Osteoblast (primary cell): ENCODE results near the gene ZDHHC9. TPM values are rescaled to one million over a fixed set of nuclear protein-coding genes. Genes with fewer than 3 reads are reported as not detected.

Experiments
- DNase-seq: peaks from one replicate; pipeline ENCODE4 v3.0.0; 2011; ENCODE audit warnings: low spot score, mixed read lengths; ENCODE audit not compliant: insufficient read length; ENCODE audit errors: missing footprints
- H2AFZ ChIP-seq: 2 replicates; pipeline ENCODE4 v1.6.0; 2011; ENCODE audit warnings: mild to moderate bottlenecking, low read length
- H3K27ac ChIP-seq: 2 replicates; pipeline ENCODE4 v1.5.1; 2011; ENCODE audit warnings: mild to moderate bottlenecking, low read depth, low read length, moderate library complexity
- H3K27me3 ChIP-seq: 2 replicates; pipeline ENCODE4 v1.6.0; 2012; ENCODE audit warnings: mild to moderate bottlenecking, control low read depth, inconsistent platforms, low read length, moderate library complexity; ENCODE audit not compliant: insufficient read depth
- H3K36me3 ChIP-seq: 2 replicates; pipeline ENCODE4 v1.5.1; 2011; ENCODE audit warnings: mild to moderate bottlenecking, low read length, control low read depth, moderate library complexity; ENCODE audit not compliant: insufficient read depth
- H3K4me1 ChIP-seq: 2 replicates; pipeline ENCODE4 v1.5.1; 2011; ENCODE audit warnings: mild to moderate bottlenecking, low read length, control low read depth, moderate library complexity; ENCODE audit not compliant: insufficient read depth
- H3K4me2 ChIP-seq: 2 replicates; pipeline ENCODE4 v1.6.0; 2011; ENCODE audit warnings: mild to moderate bottlenecking, low read length; ENCODE audit not compliant: insufficient read depth
- H3K4me3 ChIP-seq: fragments of 200-600 bp; sonication (generic); 3 replicates; pipeline ENCODE4 v1.5.1; 2012; ENCODE audit warnings: mild to moderate bottlenecking, low read length, inconsistent platforms; ENCODE audit not compliant: insufficient read depth
- H3K79me2 ChIP-seq: 2 replicates; pipeline ENCODE4 v1.6.0; 2012; ENCODE audit warnings: mild to moderate bottlenecking, low read length, control low read depth, inconsistent platforms; ENCODE audit not compliant: insufficient read depth
- H3K9me3 ChIP-seq: 2 replicates; pipeline ENCODE4 v1.5.1; 2011; ENCODE audit warnings: low read depth, low read length, control low read depth
- H4K20me1 ChIP-seq: 2 replicates; pipeline ENCODE4 v1.6.0; 2012; ENCODE audit warnings: mild to moderate bottlenecking, low read length, control low read depth; ENCODE audit not compliant: insufficient read depth
- CTCF ChIP-seq: IDR thresholded peaks from 2 replicates; pipeline ENCODE4 v1.5.1; 2011; ENCODE audit warnings: mild to moderate bottlenecking, low read depth, low read length, moderate library complexity; ENCODE audit errors: extremely low read depth
- total RNA-seq: library from RNA; depleted of rRNA; stranded (reverse); fragments of >200 nt; gene quantifications from 2 replicates; pipeline ENCODE4 v1.2.3, GENCODE V29; 2012

Gene ZDHHC9
- 28.2 and 33.0 TPM in 2 replicates for total RNA-seq

DNA sequence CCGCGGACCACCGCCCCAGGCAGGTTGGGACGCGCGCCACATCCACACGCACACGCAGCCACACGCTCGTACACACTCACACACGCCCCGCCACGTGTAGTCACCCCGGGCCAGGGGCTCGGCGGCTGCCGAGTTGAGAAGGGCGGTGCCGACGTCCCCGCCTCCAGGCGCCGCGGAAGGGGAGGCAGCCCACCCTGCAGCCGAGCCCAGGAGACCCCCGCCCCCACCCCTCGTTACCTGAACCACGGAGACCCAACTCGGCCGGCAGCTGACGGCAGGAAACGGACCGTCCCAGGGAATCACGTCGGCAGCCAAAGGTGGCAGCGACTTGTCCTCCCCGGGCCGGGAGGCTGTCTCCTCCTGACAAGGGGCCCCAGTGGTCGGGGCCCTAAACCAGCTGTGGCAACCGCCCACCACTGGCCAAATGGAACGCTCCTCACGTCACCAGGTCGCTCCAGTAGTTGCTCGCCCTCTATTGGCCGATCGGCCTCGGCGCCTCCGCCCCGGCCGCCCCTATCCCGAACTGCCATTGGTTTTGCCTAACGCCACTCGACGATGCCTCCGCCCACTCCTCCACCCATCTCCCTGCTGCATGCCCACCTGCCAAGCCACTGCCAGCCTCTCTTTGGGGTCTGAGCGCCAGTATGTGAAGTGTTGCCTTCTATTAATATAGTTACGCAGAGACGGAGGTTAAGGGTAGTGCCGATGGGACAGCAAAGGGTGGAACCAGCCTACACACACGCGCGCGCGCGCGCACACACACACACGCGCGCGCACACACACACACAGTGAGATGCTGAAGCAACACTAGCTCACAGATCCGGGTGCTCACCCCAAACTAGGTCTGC, at the start of gene ZDHHC9:
TSS of gene ZDHHC9 (minus strand) at position 428 of the 848 bp plus-strand sequence. CDS start 1,941 bp downstream, outside the sequence.
- H3K36me3 ChIP-seq = peaks cover 13% of the 10 kb centered on the region
- H3K4me3 ChIP-seq = peak within 1 kb of the TSS; percentile 83
- peak; percentile 95 for DNase-seq
- peak within 1 kb of the TSS; percentile 84 for H3K4me2 ChIP-seq
- no peak for TF ChIP-seq CTCF
- H3K4me1 ChIP-seq = peaks cover 3% of the 10 kb centered on the region
- no peaks in the 10 kb centered on the region for H3K9me3 ChIP-seq
- peaks cover 12% of the 10 kb centered on the region for H4K20me1 ChIP-seq
- H2AFZ ChIP-seq = peak within 1 kb of the TSS; percentile 93
- peaks cover 30% of the 10 kb centered on the region for H3K79me2 ChIP-seq
- peak within 1 kb of the TSS; percentile 61 for H3K27ac ChIP-seq
- H3K27me3 ChIP-seq = peaks cover 9% of the 10 kb centered on the region

DNA sequence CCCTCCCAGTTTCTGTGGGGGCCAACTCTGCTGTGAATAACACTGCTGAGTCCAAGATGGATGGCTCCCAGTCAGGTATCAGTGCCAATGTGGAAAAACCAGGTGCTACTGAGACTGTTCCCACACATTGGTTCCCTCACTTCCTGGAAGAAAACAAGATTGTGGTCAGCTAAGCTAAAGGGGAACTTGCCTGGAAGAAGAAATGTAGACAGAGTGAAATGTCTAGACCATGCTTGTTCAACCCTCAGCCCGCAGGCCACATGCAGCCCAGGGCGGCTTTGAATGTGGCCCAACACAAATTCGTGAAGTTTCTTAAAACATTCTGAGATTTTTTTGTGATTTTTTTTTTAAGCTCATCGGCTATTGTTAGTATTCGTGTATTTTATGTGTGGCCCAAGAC, 33.7 kb upstream of the ZDHHC9 start:
- no peak for TF ChIP-seq CTCF
- H3K27ac ChIP-seq = no peak overlapping the region
- no peak overlapping the region for H3K4me2 ChIP-seq
- H3K79me2 ChIP-seq = no peaks in the 10 kb centered on the region
- no peaks in the 10 kb centered on the region for H3K4me1 ChIP-seq
- no peak overlapping the region for H3K4me3 ChIP-seq
- no peaks in the 10 kb centered on the region for H3K27me3 ChIP-seq
- H2AFZ ChIP-seq = no peak overlapping the region
- no peak for DNase-seq
- H3K36me3 ChIP-seq = no peaks in the 10 kb centered on the region
- no peaks in the 10 kb centered on the region for H3K9me3 ChIP-seq
- no peaks in the 10 kb centered on the region for H4K20me1 ChIP-seq

GRCh38 chrX:129876771-129877305, 33.2 kb upstream of the ZDHHC9 start:
- Histone ChIP-seq H2AFZ (no peak overlapping the region), H4K20me1 (no peaks in the 10 kb centered on the region), H3K79me2 (no peaks in the 10 kb centered on the region), H3K27me3 (peaks cover 3% of the 10 kb centered on the region), H3K27ac (no peak overlapping the region), H3K9me3 (no peaks in the 10 kb centered on the region), H3K4me3 (no peak overlapping the region), H3K4me2 (no peak overlapping the region), H3K36me3 (no peaks in the 10 kb centered on the region), H3K4me1 (no peaks in the 10 kb centered on the region)
- no peak for DNase-seq
- TF ChIP-seq CTCF = no peak

- no peak overlapping the region for H3K4me3 ChIP-seq
- no peak overlapping the region for H3K4me2 ChIP-seq
- H3K79me2 ChIP-seq = no peaks in the 10 kb centered on the region
- TF ChIP-seq CTCF = no peak
- H3K27ac ChIP-seq = no peak overlapping the region
- no peak overlapping the region for H2AFZ ChIP-seq
- H4K20me1 ChIP-seq = no peaks in the 10 kb centered on the region
- no peaks in the 10 kb centered on the region for H3K9me3 ChIP-seq
- DNase-seq = peak; percentile 91
- no peaks in the 10 kb centered on the region for H3K4me1 ChIP-seq
- H3K36me3 ChIP-seq = no peaks in the 10 kb centered on the region
- H3K27me3 ChIP-seq = peaks cover 5% of the 10 kb centered on the region
These were observed 32.0 kb upstream of the ZDHHC9 start for GRCh38 chrX:129875669-129876068.
